ENCODE results near the gene SLC34A3.

GRCh38 chr9:137244486-137245449 lies 14.1 kb downstream of the SLC34A3 start:
- no peak for TF ChIP-seq CBX2 (IDR thresholded peaks at IDR 0.05; ENCODE audit: borderline replicate concordance, low read depth)
- no peak for TF ChIP-seq CEBPB (IDR thresholded peaks at IDR 0.05)
- TF ChIP-seq CHD2 (IDR thresholded peaks at IDR 0.05; ENCODE audit: low read length, partially characterized antibody), result no peak
- no peak for TF ChIP-seq POLR2A (IDR thresholded peaks at IDR 0.05; ENCODE audit: low read length)
